Osteoblast (primary cell): ENCODE measurements around the gene MAP3K2. TPM values are rescaled to one million over a fixed set of nuclear protein-coding genes. Genes with fewer than 3 reads are reported as not detected.

Experiments used
- DNase-seq: peaks from one replicate; pipeline ENCODE4 v3.0.0; 2011; ENCODE audit warnings: low spot score, mixed read lengths; ENCODE audit not compliant: insufficient read length; ENCODE audit errors: missing footprints
- H2AFZ ChIP-seq: 2 replicates; pipeline ENCODE4 v1.6.0; 2011; ENCODE audit warnings: mild to moderate bottlenecking, low read length
- H3K27ac ChIP-seq: 2 replicates; pipeline ENCODE4 v1.5.1; 2011; ENCODE audit warnings: mild to moderate bottlenecking, low read depth, low read length, moderate library complexity
- H3K27me3 ChIP-seq: 2 replicates; pipeline ENCODE4 v1.6.0; 2012; ENCODE audit warnings: mild to moderate bottlenecking, control low read depth, inconsistent platforms, low read length, moderate library complexity; ENCODE audit not compliant: insufficient read depth
- H3K36me3 ChIP-seq: 2 replicates; pipeline ENCODE4 v1.5.1; 2011; ENCODE audit warnings: mild to moderate bottlenecking, low read length, control low read depth, moderate library complexity; ENCODE audit not compliant: insufficient read depth
- H3K4me1 ChIP-seq: 2 replicates; pipeline ENCODE4 v1.5.1; 2011; ENCODE audit warnings: mild to moderate bottlenecking, low read length, control low read depth, moderate library complexity; ENCODE audit not compliant: insufficient read depth
- H3K4me2 ChIP-seq: 2 replicates; pipeline ENCODE4 v1.6.0; 2011; ENCODE audit warnings: mild to moderate bottlenecking, low read length; ENCODE audit not compliant: insufficient read depth
- H3K4me3 ChIP-seq: fragments of 200-600 bp; sonication (generic); 3 replicates; pipeline ENCODE4 v1.5.1; 2012; ENCODE audit warnings: mild to moderate bottlenecking, low read length, inconsistent platforms; ENCODE audit not compliant: insufficient read depth
- H3K79me2 ChIP-seq: 2 replicates; pipeline ENCODE4 v1.6.0; 2012; ENCODE audit warnings: mild to moderate bottlenecking, low read length, control low read depth, inconsistent platforms; ENCODE audit not compliant: insufficient read depth
- H3K9me3 ChIP-seq: 2 replicates; pipeline ENCODE4 v1.5.1; 2011; ENCODE audit warnings: low read depth, low read length, control low read depth
- H4K20me1 ChIP-seq: 2 replicates; pipeline ENCODE4 v1.6.0; 2012; ENCODE audit warnings: mild to moderate bottlenecking, low read length, control low read depth; ENCODE audit not compliant: insufficient read depth
- CTCF ChIP-seq: IDR thresholded peaks from 2 replicates; pipeline ENCODE4 v1.5.1; 2011; ENCODE audit warnings: mild to moderate bottlenecking, low read depth, low read length, moderate library complexity; ENCODE audit errors: extremely low read depth
- total RNA-seq: library from RNA; depleted of rRNA; stranded (reverse); fragments of >200 nt; gene quantifications from 2 replicates; pipeline ENCODE4 v1.2.3, GENCODE V29; 2012

MAP3K2 gene
- total RNA-seq, 1 donor, result 64.1 TPM

- Histone ChIP-seq H3K27ac (no peak overlapping the region), H3K9me3 (no peaks in the 10 kb centered on the region), H3K4me1 (no peaks in the 10 kb centered on the region), H3K79me2 (no peaks in the 10 kb centered on the region), H3K4me2 (no peak overlapping the region), H3K27me3 (no peaks in the 10 kb centered on the region), H2AFZ (no peak overlapping the region), H3K4me3 (no peak overlapping the region), H3K36me3 (no peaks in the 10 kb centered on the region), H4K20me1 (no peaks in the 10 kb centered on the region)
- DNase-seq, result no peak
- no peak for TF ChIP-seq CTCF
Observed at GRCh38 chr2:127429844-127430425, 42.2 kb upstream of the MAP3K2 start.

- no peak for TF ChIP-seq CTCF
Observed at GRCh38 chr2:127429291-127429690, 41.5 kb upstream of the MAP3K2 start.

GRCh38 chr2:127428815-127429109, 41.0 kb upstream of the MAP3K2 start:
- no peak for TF ChIP-seq CTCF
- no peak for DNase-seq
- H3K36me3 ChIP-seq, result no peaks in the 10 kb centered on the region
- H3K4me3 ChIP-seq, result no peak overlapping the region
- no peak overlapping the region for H2AFZ ChIP-seq
- H3K27me3 ChIP-seq, result peaks cover 3% of the 10 kb centered on the region
- H3K27ac ChIP-seq, result no peak overlapping the region
- H3K4me1 ChIP-seq, result no peaks in the 10 kb centered on the region
- no peaks in the 10 kb centered on the region for H4K20me1 ChIP-seq
- no peak overlapping the region for H3K4me2 ChIP-seq
- H3K9me3 ChIP-seq, result no peaks in the 10 kb centered on the region
- no peaks in the 10 kb centered on the region for H3K79me2 ChIP-seq

More at GRCh38 chr2:127429291-127429690, 41.5 kb upstream of the MAP3K2 start:
- H3K4me3 ChIP-seq, result no peak overlapping the region
- H4K20me1 ChIP-seq, result no peaks in the 10 kb centered on the region
- H3K27me3 ChIP-seq, result no peaks in the 10 kb centered on the region
- H3K36me3 ChIP-seq, result no peaks in the 10 kb centered on the region
- no peaks in the 10 kb centered on the region for H3K79me2 ChIP-seq
- DNase-seq, result no peak
- H3K27ac ChIP-seq, result no peak overlapping the region
- H3K9me3 ChIP-seq, result no peaks in the 10 kb centered on the region
- no peak overlapping the region for H2AFZ ChIP-seq
- no peak overlapping the region for H3K4me2 ChIP-seq
- H3K4me1 ChIP-seq, result no peaks in the 10 kb centered on the region

GRCh38 chr2:127428057-127428814, 40.5 kb upstream of the MAP3K2 start:
- DNase-seq, result no peak
- no peak overlapping the region for H3K4me2 ChIP-seq
- H3K36me3 ChIP-seq, result no peaks in the 10 kb centered on the region
- H3K27me3 ChIP-seq, result peaks cover 8% of the 10 kb centered on the region
- no peak overlapping the region for H2AFZ ChIP-seq
- no peaks in the 10 kb centered on the region for H3K79me2 ChIP-seq
- no peak overlapping the region for H3K4me3 ChIP-seq
- H3K9me3 ChIP-seq, result no peaks in the 10 kb centered on the region
- H4K20me1 ChIP-seq, result no peaks in the 10 kb centered on the region
- no peak for TF ChIP-seq CTCF
- H3K27ac ChIP-seq, result no peak overlapping the region
- no peaks in the 10 kb centered on the region for H3K4me1 ChIP-seq
